Activated CD8-positive, alpha-beta memory T cell treated with anti-CD3 and anti-CD28 coated beads, Interleukin-2, amount 50 U/mL, for 4 hours (primary cell): Measurements from ENCODE around the gene PARD3B.
"Not testable (repeated sequence)": the region's sequence is repeated elsewhere in the genome, so short reads cannot be mapped to it uniquely, and the experiment has no call there.

Source experiments
- DNase-seq: peaks from one replicate; pipeline ENCODE4 v3.0.0-alpha.2; 2020

PARD3B gene

DNA sequence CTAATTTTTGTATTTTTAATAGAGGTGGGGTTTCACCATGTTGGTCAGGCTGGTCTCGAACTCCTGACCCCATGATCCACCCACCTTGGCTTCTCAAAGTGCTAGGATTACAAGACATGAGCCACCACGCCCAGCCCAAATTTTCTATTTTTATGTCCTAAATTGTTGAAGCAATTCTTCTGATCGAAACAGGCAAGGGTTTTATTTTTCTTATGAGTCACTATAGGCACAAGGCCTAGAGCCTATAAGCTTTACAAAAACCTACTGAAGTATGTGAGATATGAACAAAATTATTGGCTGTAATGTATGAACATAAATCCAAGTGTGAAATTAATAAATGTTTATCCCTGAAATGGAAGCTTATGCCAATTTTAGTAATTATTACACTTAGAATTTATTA is 672.8 kb downstream of the PARD3B start:
- no peak for DNase-seq

DNA sequence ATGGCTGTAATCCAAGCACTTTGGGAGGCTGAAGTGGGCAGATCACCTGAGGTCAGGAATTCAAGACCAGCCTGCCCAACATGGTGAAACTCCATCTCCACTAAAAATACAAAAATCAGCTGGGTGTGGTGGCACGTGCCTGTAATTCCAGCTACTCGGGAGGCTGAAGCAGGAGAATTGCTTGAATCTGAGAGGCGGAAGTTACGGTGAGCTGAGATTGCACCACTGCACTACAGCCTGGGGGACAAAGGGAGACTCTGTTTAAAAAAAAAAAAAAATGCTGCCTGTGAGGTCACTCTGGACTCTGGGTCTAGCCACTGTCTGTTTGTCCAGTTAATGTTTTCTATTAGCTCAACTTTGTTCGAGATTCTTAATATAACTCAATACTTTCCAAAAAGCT is 673.5 kb downstream of the PARD3B start:
- not testable (repeated sequence) for DNase-seq

DNA sequence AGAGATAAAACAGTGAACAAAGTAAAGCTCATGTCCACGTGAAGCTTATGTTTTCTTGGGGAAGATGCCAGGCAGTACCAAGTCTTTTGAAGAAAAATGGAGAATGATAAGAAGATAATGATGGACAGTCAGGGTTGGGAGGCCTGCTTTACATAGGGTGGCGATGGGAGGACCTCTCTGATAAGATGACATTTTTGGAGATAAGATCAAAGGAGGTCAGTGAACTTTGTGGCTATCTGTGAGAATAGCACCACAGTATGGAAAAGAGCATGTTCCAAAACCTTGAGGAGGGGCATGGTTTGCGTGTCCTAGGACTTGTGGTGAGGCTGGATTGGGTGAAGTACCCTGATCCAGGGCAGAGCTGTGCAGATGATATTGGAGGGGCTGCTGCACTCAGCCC is 675.3 kb downstream of the PARD3B start:
- no peak for DNase-seq

DNA sequence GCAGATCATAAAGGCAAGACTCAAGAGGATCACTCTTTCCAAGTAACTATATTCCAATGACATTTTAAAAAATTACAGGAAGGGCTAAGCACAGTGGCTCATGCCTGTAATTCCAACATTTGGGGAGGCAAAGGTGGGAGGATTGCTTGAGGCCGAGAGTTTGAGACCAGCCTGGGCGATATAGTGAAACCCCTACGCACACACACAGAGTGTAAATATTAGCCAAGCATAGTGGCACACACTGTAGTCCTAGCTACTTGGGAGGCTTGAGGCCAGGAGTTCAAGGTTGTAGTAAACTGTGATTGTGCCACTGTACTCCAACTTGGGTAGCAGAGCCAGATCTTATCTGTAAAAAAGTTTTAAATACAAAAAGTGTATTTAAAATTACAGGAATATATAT is 686.8 kb downstream of the PARD3B start:
- DNase-seq = no peak

GRCh38 chr2:205235434-205235833 is 690.2 kb downstream of the PARD3B start:
- no peak for DNase-seq

DNA sequence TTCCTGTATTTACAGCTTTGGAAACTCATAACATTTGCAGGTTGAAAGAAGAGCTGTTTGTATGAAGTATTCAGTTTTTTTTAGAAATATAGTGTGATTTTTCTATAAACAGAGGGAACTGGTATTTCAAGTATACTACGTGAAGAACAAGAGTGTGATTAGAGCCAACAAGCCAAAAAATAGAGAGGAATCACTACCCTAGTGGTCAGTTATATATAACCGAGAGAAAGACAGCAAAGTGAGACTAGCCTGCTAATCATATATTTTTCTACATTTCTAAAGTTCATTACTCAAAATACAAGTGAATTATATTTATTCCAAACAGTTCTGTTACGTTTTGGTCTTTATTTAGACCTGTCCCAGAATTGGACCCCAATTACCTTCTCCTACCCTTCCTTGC is 692.2 kb downstream of the PARD3B start:
- DNase-seq = no peak

DNA sequence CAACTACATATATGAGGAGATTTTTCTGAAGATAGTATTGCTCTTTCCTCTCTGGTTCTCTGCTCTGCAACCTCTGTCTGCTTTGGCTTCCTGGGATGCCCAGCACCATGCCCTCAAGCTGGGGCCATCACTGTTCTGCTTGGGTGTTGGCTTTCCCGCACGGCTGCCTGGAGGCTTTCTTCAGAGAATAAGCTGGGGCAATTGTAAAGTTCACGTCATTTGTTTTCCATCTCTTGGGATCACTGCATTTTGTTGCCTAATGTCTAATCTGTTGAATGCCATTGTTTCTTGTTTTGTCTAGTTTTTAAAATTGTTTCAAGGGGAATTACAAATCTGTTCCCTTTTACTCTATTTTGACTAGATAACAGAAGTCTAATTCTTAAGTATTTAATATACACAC is 699.7 kb downstream of the PARD3B start:
- no peak for DNase-seq

DNA sequence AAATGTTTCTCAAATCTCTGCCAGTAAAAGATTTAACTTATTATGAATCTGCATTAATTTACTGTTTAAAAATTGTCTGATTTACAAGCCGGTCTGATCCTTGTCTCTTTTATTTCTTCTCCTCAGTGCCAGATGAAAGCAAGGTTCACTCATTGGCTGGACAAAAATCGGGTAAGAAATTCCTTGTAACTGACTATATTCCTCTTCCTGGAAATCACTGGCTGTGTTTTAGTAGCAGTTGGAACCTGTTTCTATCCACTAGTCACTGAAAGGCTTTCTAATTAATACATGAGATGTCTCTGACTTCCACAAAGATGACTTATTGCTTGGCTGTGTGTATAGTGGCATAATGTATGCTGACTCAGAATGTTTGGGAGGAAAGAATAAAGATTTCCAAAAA is 700.4 kb downstream of the PARD3B start:
- no peak for DNase-seq

GRCh38 chr2:205259121-205259520 is 713.8 kb downstream of the PARD3B start:
- DNase-seq = no peak

DNA sequence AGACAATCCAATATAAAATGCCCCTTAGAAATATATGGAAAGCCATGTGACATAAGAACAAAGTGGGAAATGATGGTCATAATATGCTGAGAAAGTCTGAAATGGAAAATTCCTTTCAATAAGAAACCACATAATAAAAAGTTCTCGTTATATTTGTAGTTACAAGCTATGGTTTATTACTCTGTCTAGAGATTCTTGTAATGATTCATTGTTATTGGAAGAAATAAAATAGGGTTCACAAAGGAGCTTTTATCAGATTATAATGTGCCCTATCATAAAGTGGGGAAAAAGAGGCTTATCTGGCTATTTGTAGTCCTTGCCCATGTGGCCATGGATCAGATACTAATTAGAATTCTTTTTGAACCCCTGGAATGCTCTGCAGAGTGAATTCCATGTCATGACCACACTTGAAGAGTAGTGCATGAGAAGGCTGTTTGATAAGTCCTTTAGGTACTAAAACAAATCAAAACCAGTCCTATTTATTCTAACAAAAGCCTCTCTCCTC is 716.3 kb downstream of the PARD3B start:
- no peak for DNase-seq

DNA sequence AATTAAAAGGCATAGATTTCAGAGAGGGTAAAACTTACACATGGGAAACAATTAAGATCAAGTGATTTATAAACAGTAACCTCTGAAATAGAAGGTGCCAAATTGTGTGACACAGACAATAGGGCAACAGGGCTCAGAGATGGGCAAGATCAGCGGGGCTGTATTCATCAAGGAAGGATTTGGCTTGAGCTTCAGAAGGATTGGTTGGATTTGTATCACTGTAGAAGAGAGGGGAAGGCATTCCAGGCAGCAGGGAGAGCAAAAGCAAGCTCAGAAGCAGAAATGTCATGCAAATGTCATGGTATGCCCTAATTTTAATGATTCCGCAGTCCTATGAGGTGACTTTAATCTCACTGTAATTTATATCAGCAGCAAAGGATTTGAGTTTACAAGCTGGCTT is 722.0 kb downstream of the PARD3B start:
- DNase-seq = no peak

GRCh38 chr2:205270689-205271088 is 725.4 kb downstream of the PARD3B start:
- no peak for DNase-seq

DNA sequence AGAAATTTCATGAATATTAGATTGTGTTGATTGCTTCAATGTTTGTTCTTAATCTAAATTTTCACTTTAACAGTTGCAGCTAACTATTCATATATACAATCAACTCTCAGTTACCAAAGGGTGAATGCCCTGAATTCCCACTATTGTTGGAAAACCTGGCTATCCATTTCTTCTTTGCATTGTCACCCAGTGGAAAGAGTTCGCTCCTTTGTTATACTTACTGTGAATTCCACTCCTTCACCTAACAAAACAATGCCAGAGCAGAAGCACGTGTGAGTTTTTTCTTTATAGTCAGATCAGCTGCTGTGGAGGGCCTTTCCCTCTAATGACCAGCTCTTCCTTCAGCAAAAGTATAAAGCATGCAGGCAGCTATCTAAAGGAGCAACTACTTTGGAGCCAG is 727.9 kb downstream of the PARD3B start:
- DNase-seq = no peak

DNA sequence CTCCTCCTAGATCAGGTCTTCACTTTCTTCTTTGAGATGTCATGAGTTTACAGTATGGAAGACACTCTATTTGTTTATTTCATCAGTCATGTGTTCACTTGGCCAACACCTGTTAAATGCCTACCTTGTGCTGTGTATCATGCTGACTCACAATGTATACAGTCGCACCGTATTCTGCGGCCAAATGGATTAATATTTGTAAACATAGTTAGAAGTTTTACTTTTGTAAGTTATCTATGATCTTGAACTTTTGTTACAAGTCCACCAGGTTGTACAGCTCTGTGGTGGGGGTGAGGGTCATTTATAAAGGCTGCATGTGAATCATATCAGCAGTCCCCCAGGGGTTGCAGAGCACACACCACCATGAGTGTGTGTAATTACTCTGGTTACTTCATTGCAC is 728.4 kb downstream of the PARD3B start:
- no peak for DNase-seq

- no peak for DNase-seq
Observed at GRCh38 chr2:205274801-205275200, 729.5 kb downstream of the PARD3B start.

GRCh38 chr2:205276116-205276777 is 731.0 kb downstream of the PARD3B start:
- no peak for DNase-seq

DNA sequence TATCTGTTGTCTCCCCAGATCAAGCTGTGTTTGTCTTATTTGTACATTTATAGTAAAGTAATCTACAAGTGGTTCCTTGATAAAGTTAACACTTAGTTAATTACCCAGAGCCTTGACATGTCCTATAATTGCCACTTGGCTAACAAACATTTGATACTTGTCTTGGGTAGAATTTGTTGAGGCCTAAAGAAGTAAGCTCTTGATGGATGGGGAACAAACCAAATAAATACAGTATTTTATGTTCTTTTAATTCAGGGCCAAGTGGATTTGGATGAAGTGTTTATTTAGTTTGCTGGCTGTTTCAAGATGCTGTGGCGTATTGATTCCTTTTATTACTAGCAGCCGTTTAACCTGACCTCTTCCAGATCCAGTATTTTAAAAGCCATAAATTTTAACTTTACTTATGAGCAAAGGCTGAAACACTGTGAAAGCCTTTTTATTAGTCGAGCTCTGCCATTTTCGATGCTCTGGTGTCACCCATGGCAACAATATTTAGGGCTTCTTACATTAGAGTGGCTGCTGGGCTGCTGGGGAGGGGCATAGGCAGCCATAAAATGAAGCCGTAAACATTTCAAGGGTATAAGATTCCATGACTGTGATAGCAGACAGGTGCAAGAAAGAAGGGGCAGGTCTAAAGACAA is 735.4 kb downstream of the PARD3B start:
- no peak for DNase-seq

DNA sequence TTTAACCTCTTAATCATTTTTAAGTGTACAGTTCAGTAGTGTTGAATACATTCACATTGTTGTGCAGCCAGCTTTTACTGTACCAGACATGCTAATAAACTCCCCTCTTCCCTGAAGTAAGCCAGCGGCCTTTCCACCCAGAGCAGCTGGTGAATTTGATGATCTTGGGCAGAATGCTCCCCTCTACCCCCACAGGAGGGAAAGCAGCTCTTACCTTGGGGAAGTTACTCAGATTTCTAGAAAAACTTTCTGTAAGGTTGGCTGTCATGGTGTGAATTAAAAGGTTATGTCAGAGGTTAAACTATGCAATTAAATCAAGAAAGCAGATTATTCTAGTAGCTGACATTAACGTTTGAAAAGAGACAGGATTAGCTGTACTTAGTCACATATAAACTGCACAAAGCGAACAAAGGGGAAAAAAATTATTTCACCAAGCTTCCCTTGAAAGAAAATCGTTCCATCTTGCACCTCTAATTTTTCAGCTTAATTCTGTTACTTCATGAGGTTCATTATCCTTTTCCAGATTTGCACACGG is 738.5 kb downstream of the PARD3B start:
- DNase-seq = no peak

- no peak for DNase-seq
Observed at GRCh38 chr2:205284334-205284733, 739.1 kb downstream of the PARD3B start.

GRCh38 chr2:205287316-205287715 is 742.0 kb downstream of the PARD3B start:
- DNase-seq = no peak

- no peak for DNase-seq
Observed at GRCh38 chr2:205288686-205289085, 743.4 kb downstream of the PARD3B start.

DNA sequence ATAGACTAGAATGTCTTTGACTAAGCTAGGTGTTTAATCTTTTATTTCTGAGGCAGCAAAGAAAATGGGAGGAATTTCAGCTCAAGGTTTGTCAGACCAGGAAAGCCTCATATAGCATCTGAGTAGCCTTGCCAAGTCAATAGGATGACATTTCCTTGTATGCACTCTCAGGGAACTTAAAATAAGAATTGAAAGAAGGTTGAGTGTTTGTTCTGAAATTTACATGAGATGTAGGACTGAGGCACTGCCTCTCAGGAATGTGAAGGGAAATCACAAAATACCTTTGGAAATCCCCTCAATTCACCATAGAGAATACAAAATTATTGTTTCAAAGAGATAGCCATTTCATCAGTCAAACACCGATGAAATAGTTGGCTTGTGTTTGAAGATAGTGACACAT is 745.0 kb downstream of the PARD3B start:
- no peak for DNase-seq

DNA sequence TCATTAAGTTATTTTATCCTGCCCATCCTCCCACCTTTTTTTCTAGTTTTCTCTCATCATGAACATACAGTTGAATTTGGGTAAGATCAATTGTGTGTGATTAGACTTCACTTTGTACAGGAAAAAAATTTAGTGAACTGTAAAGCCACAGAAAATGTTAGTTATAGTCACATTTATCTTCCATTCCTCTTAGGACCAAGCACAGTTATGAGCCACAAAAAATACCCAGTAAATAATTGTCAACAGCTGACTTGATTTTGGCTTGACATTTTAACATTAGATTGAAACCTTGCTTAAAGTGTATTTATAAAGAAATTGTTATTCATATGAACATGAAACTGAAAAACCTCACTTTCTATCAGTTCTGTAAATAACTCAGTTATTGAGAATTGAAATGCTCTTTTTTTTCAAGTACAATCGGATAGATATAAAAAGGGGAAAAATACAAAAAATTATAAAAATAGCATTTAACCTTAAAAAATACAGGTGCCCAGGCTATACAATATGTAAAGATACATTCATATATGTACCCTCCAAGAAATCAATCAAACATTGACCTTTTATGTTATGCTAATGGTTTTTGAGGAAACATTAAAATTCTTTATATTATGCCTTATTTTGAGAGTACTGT is 747.5 kb downstream of the PARD3B start:
- no peak for DNase-seq

DNA sequence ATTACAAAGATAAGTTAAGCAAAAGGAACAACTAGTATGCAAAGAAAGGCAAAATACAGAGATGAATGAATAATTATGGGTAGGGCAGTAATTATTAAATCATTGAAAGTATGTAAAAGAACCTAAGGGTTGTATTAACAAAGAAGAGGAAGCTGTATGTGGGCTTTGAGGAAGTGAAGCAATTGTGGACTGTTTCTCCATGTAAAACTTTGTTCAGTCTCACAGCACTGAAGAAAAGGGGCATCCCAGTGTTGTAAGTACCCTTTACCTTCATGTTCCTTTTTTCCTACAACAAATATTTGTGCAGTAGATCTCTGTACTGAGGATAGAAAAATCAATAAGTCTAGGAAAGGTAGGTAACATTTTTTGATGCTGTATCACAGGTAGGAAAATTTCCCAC is 748.3 kb downstream of the PARD3B start:
- no peak for DNase-seq
